Stomach (tissue), 9 donors: ENCODE measurements around the gene SMAD3. TPM values are rescaled to one million over a fixed set of nuclear protein-coding genes. Genes with fewer than 3 reads are reported as not detected.

Experiments
- DNase-seq, 2 donors: peaks; one replicate each; pipeline versions ENCODE4 v3.0.0 to v3.0.0-alpha.2; 2013 to 2019
- H3K27ac ChIP-seq, 5 donors: fragments of 200-600 bp in 4 of 5; sonication (generic) in 4 of 5; one replicate each; pipeline ENCODE4 v1.5.1; 2013 to 2019; ENCODE audit warnings: mild to moderate bottlenecking in 1 of 5, moderate library complexity in 1 of 5
- H3K27me3 ChIP-seq, 3 donors: fragments of 200-600 bp; sonication (generic); one replicate each; pipeline ENCODE4 v1.5.1; 2017 to 2019; ENCODE audit warnings: mixed run types in 1 of 3
- H3K36me3 ChIP-seq, 4 donors: fragments of 200-600 bp; sonication (generic); 1 replicate in 3 of 4; 2 replicates in 1 of 4; pipeline ENCODE4 v1.5.1; 2016 to 2019
- H3K4me1 ChIP-seq, 4 donors: fragments of 200-600 bp; sonication (generic); one replicate each; pipeline ENCODE4 v1.5.1; 2016 to 2019
- H3K4me3 ChIP-seq, 4 donors: fragments of 200-600 bp; sonication (generic) in 3 of 4; one replicate each; pipeline ENCODE4 v1.5.1; 2016 to 2019; ENCODE audit warnings: mild to moderate bottlenecking in 1 of 4
- H3K9me3 ChIP-seq, 4 donors: fragments of 200-600 bp; sonication (generic); one replicate each; pipeline ENCODE4 v1.5.1; 2016 to 2019
- EP300 ChIP-seq: sonication (generic); formaldehyde crosslinking; IDR thresholded peaks from one replicate; pipeline ENCODE4 v1.6.1; 2017; ENCODE audit warnings: antibody characterized with exemption
- POLR2A ChIP-seq, 4 donors: fragments of 450-650 bp; IDR thresholded peaks; one replicate each; pipeline ENCODE4 v1.6.1; 2016; ENCODE audit warnings: antibody characterized with exemption in 4 of 4, control low read depth in 2 of 4, mild to moderate bottlenecking in 1 of 4, moderate library complexity in 1 of 4
- POLR2AphosphoS5 ChIP-seq, 3 donors: sonication (generic); formaldehyde crosslinking; IDR thresholded peaks; one replicate each; pipeline ENCODE4 v1.6.1; 2016; ENCODE audit warnings: antibody characterized with exemption in 3 of 3
- WGBS, 5 donors: extraction: QIAGEN DNeasy Blood & Tissue Kit in 3 of 5; methylation state at CpG; one replicate each; pipeline versions ENCODE4 v1.1.5 to v1.1.7; 2013 to 2018; 5-methylcytosine and 5-hydroxymethylcytosine counted together
- intact Hi-C: fragments of 100-400 bp; cut with DNase I; formaldehyde crosslinking; loops from one replicate; pipeline ENCODE4 v1.15.1; 2023; ENCODE audit warnings: low total_unique reads
- polyA plus RNA-seq, 3 donors: library from polyadenylated mRNA; stranded (reverse); fragments of 200-250 nt; gene quantifications; one replicate each; pipeline ENCODE4 v1.2.3, GENCODE V29; 2013
- total RNA-seq, 5 donors: library from RNA; depleted of rRNA; stranded (reverse); fragments of >200 nt; gene quantifications; one replicate each; pipeline versions ENCODE4 v1.1.0 to v1.2.3, GENCODE V29; 2014 to 2016
- TF ChIP-seq, protein P1 (sequence below), 7 experiments: fragments of 450-650 bp in 4 of 7; fragments of 200-600 bp in 3 of 7; sonication (generic) in 3 of 7; IDR thresholded peaks; one replicate each; pipeline ENCODE4 v1.5.1; 2016 to 2019; ENCODE audit warnings: antibody characterized with exemption in 7 of 7, control low read depth in 2 of 7, mild to moderate bottlenecking in 1 of 7
- donor health status: healthy with polysubstance abuse.
- donor health status: Bipolar disorder and iron deficiency.
- donor health status: healthy.

SMAD3 gene
- total and polyA plus RNA-seq, 8 donors, result 6.8 to 103 (median 27.5) TPM

DNA sequence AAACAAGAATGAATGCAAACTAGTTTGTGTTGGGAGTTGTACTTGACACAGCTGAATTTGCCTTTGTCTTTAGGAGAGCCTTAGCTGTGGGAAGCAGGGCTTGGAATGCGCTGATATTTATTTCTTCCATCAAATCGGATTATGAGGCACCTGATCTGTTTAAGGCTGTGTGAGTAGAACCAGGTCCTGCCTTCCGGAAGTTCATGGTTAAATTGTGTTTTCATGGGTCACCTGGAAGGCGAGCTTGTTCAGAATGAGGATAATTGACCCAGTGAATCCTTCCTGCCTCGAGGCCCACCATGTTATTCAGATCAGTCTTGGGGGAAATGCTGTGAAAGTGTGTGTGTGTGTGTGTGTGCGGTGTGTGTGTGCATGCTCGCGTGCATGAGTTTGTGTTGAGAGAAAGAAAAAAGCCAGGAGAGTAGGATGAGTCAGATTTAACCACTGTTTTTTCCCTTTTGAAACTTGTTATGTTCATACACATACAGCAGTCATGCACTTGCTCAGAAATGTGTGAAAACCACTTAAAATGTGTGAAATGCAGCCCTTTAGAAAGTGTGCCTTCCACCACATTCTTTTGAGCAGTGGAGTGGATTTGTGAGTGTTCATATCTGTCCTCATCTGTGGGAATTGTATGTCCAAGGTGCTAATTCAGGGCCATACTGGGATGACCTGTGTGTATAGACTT lies 36.7 kb downstream of the SMAD3 start:
- intact Hi-C loops, result no loop called here
- WGBS, 5 donors, result 48 to 58% (median 54%) methylated on average over 8 of the region's 8 CpGs
- peaks cover 75 to 100% (median 93%) of the 10 kb centered on the region in 4 donors for H3K4me1 ChIP-seq
- peak overlapping the region in 3 of 5 donors; percentile 54 to 88 (median 86) for H3K27ac ChIP-seq
- no peaks in the 10 kb centered on the region for H3K27me3 ChIP-seq
- no peak overlapping the region for H3K4me3 ChIP-seq
- H3K9me3 ChIP-seq, result no peaks in the 10 kb centered on the region
- no peak for TF ChIP-seq POLR2A (IDR thresholded peaks at IDR 0.05)
- no peak for DNase-seq
- no peaks in the 10 kb centered on the region for H3K36me3 ChIP-seq

DNA sequence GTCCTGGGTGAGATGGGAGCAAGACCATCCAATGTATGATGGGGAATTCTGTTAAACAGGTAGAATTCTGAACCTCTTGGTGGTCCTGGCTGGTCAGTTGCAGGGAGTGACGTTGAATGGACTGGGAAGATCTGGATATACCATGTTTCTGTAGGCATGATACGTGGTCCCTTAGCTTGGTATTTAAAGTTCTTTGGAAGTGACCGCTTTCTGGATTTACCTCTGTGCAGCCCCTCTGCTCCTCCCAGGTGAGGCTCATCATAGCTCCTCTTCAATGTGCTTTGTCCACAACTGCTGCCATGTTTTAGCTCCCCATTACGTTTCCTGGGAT lies 37.2 kb downstream of the SMAD3 start:
- peaks cover 78 to 100% (median 95%) of the 10 kb centered on the region in 4 donors for H3K4me1 ChIP-seq

DNA sequence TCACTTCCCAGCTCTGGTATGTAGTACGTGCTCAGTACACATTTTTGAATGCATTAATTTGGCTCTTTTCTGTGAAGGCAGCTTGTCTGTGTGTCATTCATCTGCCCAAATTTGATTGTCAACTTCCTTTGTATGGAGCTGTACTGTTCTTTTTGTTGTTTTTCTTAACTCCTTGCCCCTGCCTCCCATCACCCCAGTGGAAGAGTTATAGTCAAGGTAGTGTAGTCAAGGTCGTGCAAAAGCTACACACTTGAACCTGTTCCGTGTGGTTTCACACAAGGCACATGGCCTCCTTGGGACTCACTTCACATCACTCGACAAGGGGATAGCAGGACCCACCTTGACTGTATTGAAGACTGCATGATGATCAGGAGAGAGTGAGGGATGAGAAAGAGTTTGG lies 37.6 kb downstream of the SMAD3 start:
- no peaks in the 10 kb centered on the region for H3K36me3 ChIP-seq
- no peak overlapping the region for H3K4me3 ChIP-seq
- whole genome bisulfite sequencing, 5 donors, result 79 to 92% (median 91%) methylated on average over 4 of the region's 4 CpGs
- no peaks in the 10 kb centered on the region for H3K9me3 ChIP-seq
- no peaks in the 10 kb centered on the region for H3K27me3 ChIP-seq
- H3K4me1 ChIP-seq, result peaks cover 78 to 100% (median 95%) of the 10 kb centered on the region in 4 donors
- peak overlapping the region in 4 of 5 donors; percentile 77 to 88 (median 84) for H3K27ac ChIP-seq
- DNase-seq, result no peak
- TF ChIP-seq, protein P1, sequence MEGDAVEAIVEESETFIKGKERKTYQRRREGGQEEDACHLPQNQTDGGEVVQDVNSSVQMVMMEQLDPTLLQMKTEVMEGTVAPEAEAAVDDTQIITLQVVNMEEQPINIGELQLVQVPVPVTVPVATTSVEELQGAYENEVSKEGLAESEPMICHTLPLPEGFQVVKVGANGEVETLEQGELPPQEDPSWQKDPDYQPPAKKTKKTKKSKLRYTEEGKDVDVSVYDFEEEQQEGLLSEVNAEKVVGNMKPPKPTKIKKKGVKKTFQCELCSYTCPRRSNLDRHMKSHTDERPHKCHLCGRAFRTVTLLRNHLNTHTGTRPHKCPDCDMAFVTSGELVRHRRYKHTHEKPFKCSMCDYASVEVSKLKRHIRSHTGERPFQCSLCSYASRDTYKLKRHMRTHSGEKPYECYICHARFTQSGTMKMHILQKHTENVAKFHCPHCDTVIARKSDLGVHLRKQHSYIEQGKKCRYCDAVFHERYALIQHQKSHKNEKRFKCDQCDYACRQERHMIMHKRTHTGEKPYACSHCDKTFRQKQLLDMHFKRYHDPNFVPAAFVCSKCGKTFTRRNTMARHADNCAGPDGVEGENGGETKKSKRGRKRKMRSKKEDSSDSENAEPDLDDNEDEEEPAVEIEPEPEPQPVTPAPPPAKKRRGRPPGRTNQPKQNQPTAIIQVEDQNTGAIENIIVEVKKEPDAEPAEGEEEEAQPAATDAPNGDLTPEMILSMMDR (IDR thresholded peaks at IDR 0.05), result no peak
- TF ChIP-seq POLR2A (IDR thresholded peaks at IDR 0.05) (no peak), POLR2AphosphoS5 (IDR thresholded peaks at IDR 0.05) (no peak), EP300 (no peak)
- intact Hi-C loops, result no loop called here

More for the DNA sequence above, 37.2 kb downstream of the SMAD3 start:
- H3K36me3 ChIP-seq, result no peaks in the 10 kb centered on the region
- WGBS, 5 donors, result 90 to 99% (median 95%) methylated on average over 4 of the region's 4 CpGs
- H3K27ac ChIP-seq, result peak overlapping the region in 2 of 5 donors; percentile 86 to 88
- H3K9me3 ChIP-seq, result no peaks in the 10 kb centered on the region
- H3K4me3 ChIP-seq, result no peak overlapping the region
- no peak for DNase-seq
- no peaks in the 10 kb centered on the region for H3K27me3 ChIP-seq
- intact Hi-C loops, result no loop called here
- no peak for TF ChIP-seq EP300
- no peak for TF ChIP-seq POLR2AphosphoS5 (IDR thresholded peaks at IDR 0.05)
- TF ChIP-seq, protein P1 (IDR thresholded peaks at IDR 0.05), result no peak
- no peak for TF ChIP-seq POLR2A (IDR thresholded peaks at IDR 0.05)

DNA sequence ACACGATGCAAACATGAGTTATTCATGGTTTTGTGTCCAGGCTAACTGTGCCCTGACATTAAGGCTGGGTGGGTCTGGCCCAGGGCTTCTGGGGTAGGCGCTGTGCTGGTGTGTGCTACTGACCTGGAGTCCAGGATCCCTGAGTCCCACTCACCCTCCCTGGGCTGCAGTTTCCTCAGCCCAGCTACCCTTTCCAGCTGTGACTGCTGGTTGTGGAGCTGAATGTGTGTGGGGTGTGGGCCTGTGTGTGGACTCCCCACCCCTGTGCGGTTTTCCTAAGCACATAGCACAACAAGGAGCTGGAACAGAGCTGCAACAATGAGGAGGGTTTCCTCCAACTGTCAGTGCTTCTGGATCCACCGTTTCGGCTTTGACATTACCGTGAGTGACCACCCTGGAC lies 38.0 kb downstream of the SMAD3 start:
- intact Hi-C loops, result no loop called here
- H3K4me3 ChIP-seq, result no peak overlapping the region
- no peak for DNase-seq
- H3K36me3 ChIP-seq, result no peaks in the 10 kb centered on the region
- no peaks in the 10 kb centered on the region for H3K27me3 ChIP-seq
- 72 to 83% (median 79%) methylated on average over 5 to 6 of the region's 6 CpGs for WGBS, 5 donors
- peaks cover 78 to 100% (median 95%) of the 10 kb centered on the region in 4 donors for H3K4me1 ChIP-seq
- TF ChIP-seq EP300 (no peak), POLR2AphosphoS5 (IDR thresholded peaks at IDR 0.05) (no peak), POLR2A (IDR thresholded peaks at IDR 0.05) (no peak)
- peak overlapping the region in 4 of 5 donors; percentile 77 to 88 (median 84) for H3K27ac ChIP-seq
- no peaks in the 10 kb centered on the region for H3K9me3 ChIP-seq

DNA sequence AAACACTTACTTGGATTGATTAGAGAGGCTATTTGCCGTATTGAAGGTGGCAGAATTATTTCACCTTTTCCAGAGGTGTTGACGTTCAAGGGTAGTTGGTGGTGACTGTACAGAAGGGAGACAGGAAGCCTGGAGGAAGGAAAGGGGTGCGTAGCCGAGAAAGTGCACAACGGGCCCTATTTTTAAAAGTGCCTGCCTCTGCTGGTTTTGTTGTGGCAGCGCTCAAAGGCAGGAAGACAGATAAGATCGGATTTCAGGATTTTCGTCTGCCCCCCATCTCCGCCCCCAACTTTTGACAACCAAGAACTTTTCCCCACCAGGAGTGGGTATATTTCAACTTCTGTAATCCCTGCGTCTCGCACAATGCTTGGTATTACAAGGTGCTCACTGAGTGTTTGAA lies 38.5 kb downstream of the SMAD3 start:
- TF ChIP-seq POLR2AphosphoS5 (IDR thresholded peaks at IDR 0.05) (no peak), EP300 (no peak), POLR2A (IDR thresholded peaks at IDR 0.05) (no peak)
- TF ChIP-seq, protein P1 (IDR thresholded peaks at IDR 0.05), result no peak
- DNase-seq, result no peak
- no peak overlapping the region for H3K4me3 ChIP-seq
- H3K4me1 ChIP-seq, result peaks cover 78 to 100% (median 95%) of the 10 kb centered on the region in 4 donors
- H3K36me3 ChIP-seq, result no peaks in the 10 kb centered on the region
- intact Hi-C loops, result no loop called here
- peak overlapping the region in 4 of 5 donors; percentile 77 to 88 (median 84) for H3K27ac ChIP-seq
- no peaks in the 10 kb centered on the region for H3K27me3 ChIP-seq
- H3K9me3 ChIP-seq, result no peaks in the 10 kb centered on the region
- WGBS, 5 donors, result 65 to 78% (median 66%) methylated on average over 11 of the region's 11 CpGs
